IMR-90 (cell line): ENCODE data around the gene CIDEC. TPM values are rescaled to one million over a fixed set of nuclear protein-coding genes. Genes with fewer than 3 reads are reported as not detected.
A peak's percentile ranks its signal among the peaks of the same experiment; 100 is the strongest.

Experiments
- ATAC-seq: fragments of 200-7000 bp; cut with Tn5 transposase; 2 replicates; pipeline ENCODE4 v1.9.1; 2020; ENCODE audit warnings: low read depth, mild to moderate bottlenecking, moderate library complexity
- BruUV-seq: library from RNA; stranded (reverse); fragments of 400-500 nt; replicated peaks from 2 replicates; lab custom pipeline; 2021; lab: Mats Ljungman, UMichigan
- CTCF ChIA-PET: fragments of 300-600 bp; formaldehyde crosslinking; extraction: SDS; loops from one replicate; lab custom pipeline; 2021; ENCODE audit warnings: antibody characterized with exemption; lab: Yijun Ruan, JAX
- POLR2A ChIA-PET: fragments of 300-600 bp; sonication (Branson Sonifier 250); formaldehyde crosslinking; loops from one replicate; lab custom pipeline; 2022; ENCODE audit warnings: antibody characterized with exemption; ENCODE audit not compliant: unreplicated experiment; lab: Charles Lee
- DNase-seq: peaks from one replicate; pipeline ENCODE4 v3.0.0; 2013
- H2AFZ ChIP-seq: replicated peaks from 2 replicates; pipeline ENCODE3; 2013; ENCODE audit warnings: low read length, mild to moderate bottlenecking; ENCODE audit not compliant: poor library complexity
- H2AK5ac ChIP-seq: 2 replicates; pipeline ENCODE4 v1.6.1; 2013; ENCODE audit warnings: low read depth, low read length, inconsistent platforms
- H2AK9ac ChIP-seq: replicated peaks from 2 replicates; pipeline ENCODE3; 2013; ENCODE audit warnings: mild to moderate bottlenecking, low read depth, low read length, moderate library complexity; ENCODE audit not compliant: poor library complexity
- H2BK120ac ChIP-seq: 2 replicates; pipeline ENCODE4 v1.6.1; 2013; ENCODE audit warnings: low read depth, low read length, inconsistent platforms
- H2BK15ac ChIP-seq: 3 replicates; pipeline ENCODE4 v1.6.1; 2013; ENCODE audit warnings: low read depth, low read length, inconsistent platforms
- H2BK20ac ChIP-seq: 2 replicates; pipeline ENCODE4 v1.6.1; 2013; ENCODE audit warnings: low read depth, mild to moderate bottlenecking, inconsistent platforms, low read length, moderate library complexity
- H2BK5ac ChIP-seq: 2 replicates; pipeline ENCODE4 v1.6.1; 2013; ENCODE audit warnings: mild to moderate bottlenecking, low read depth, low read length, inconsistent platforms; ENCODE audit not compliant: poor library complexity, severe bottlenecking
- H3K14ac ChIP-seq: replicated peaks from 2 replicates; pipeline ENCODE4 v1.6.1; 2013; ENCODE audit warnings: low read depth, low read length, inconsistent platforms
- H3K18ac ChIP-seq: 2 replicates; pipeline ENCODE4 v1.6.1; 2013; ENCODE audit warnings: low read depth, low read length, control low read depth
- H3K23ac ChIP-seq: 2 replicates; pipeline ENCODE4 v1.6.1; 2013; ENCODE audit warnings: low read depth, low read length, inconsistent platforms
- H3K27ac ChIP-seq: 2 replicates; pipeline ENCODE4 v1.5.1; 2013; ENCODE audit warnings: mild to moderate bottlenecking, control low read depth, low read length; ENCODE audit not compliant: insufficient read depth
- H3K27me3 ChIP-seq: 2 replicates; pipeline ENCODE4 v1.6.1; 2013; ENCODE audit warnings: low read length; ENCODE audit not compliant: control insufficient read depth, insufficient read depth
- H3K36me3 ChIP-seq: 2 replicates; pipeline ENCODE4 v1.6.1; 2013; ENCODE audit warnings: low read length, mixed read lengths; ENCODE audit not compliant: control insufficient read depth, insufficient read depth
- H3K4ac ChIP-seq: 2 replicates; pipeline ENCODE4 v1.6.1; 2013; ENCODE audit warnings: low read depth, low read length, inconsistent platforms
- H3K4me1 ChIP-seq: 2 replicates; pipeline ENCODE4 v1.6.1; 2013; ENCODE audit warnings: low read length, mixed read lengths; ENCODE audit not compliant: control insufficient read depth, insufficient read depth
- H3K4me2 ChIP-seq: 2 replicates; pipeline ENCODE4 v1.6.1; 2013; ENCODE audit warnings: low read depth, mild to moderate bottlenecking, control low read depth, low read length, moderate library complexity
- H3K4me3 ChIP-seq: 2 replicates; pipeline ENCODE4 v1.5.1; 2013; ENCODE audit warnings: low read depth, mild to moderate bottlenecking, control low read depth, low read length, moderate library complexity; ENCODE audit not compliant: insufficient read depth
- H3K56ac ChIP-seq: 2 replicates; pipeline ENCODE4 v1.6.1; 2013; ENCODE audit warnings: low read length, inconsistent platforms; ENCODE audit not compliant: insufficient read depth; ENCODE audit errors: extremely low read depth
- H3K79me1 ChIP-seq, 2 experiments: 2 replicates each; pipeline ENCODE4 v1.6.1; 2013; ENCODE audit warnings: low read length in 2 of 2, inconsistent platforms in 1 of 2, low read depth in 1 of 2
- H3K9ac ChIP-seq: 2 replicates; pipeline ENCODE4 v1.6.1; 2013; ENCODE audit warnings: low read depth, low read length, control low read depth
- H3K9me1 ChIP-seq: 2 replicates; pipeline ENCODE4 v1.6.1; 2013; ENCODE audit warnings: low read length, inconsistent platforms; ENCODE audit not compliant: insufficient read depth
- H3K9me3 ChIP-seq: 2 replicates; pipeline ENCODE4 v1.6.1; 2013; ENCODE audit warnings: low read length; ENCODE audit not compliant: control insufficient read depth, insufficient read depth
- H4K20me1 ChIP-seq: 2 replicates; pipeline ENCODE4 v1.6.1; 2013; ENCODE audit warnings: low read length, inconsistent platforms; ENCODE audit not compliant: insufficient read depth
- H4K5ac ChIP-seq: 2 replicates; pipeline ENCODE4 v1.6.1; 2013; ENCODE audit warnings: mild to moderate bottlenecking, low read depth, low read length, control low read depth
- H4K8ac ChIP-seq, 2 experiments: 2 replicates each; pipeline ENCODE4 v1.6.1; 2013; ENCODE audit warnings: low read depth in 2 of 2, low read length in 2 of 2, control low read depth in 1 of 2, inconsistent platforms in 1 of 2
- H4K91ac ChIP-seq: 2 replicates; pipeline ENCODE4 v1.6.1; 2013; ENCODE audit warnings: low read depth, low read length, inconsistent platforms; ENCODE audit not compliant: insufficient read depth
- MXI1 ChIP-seq: IDR thresholded peaks from 2 replicates; pipeline ENCODE4 v1.6.1; 2012; ENCODE audit warnings: low read depth, mild to moderate bottlenecking, low read length, moderate library complexity, borderline replicate concordance
- WGBS, 2 experiments: methylation state at CpG; one replicate each; pipeline versions ENCODE4 v1.1.5 to v1.1.7; 2013; ENCODE audit warnings: missing lambda C conversion rate in 2 of 2; ENCODE audit not compliant: insufficient read length in 1 of 2; ENCODE audit errors: extremely low coverage in 2 of 2; 5-methylcytosine and 5-hydroxymethylcytosine counted together
- dilution Hi-C: fragments of 300-500 bp; cut with HindIII; formaldehyde crosslinking; loops from one replicate; pipeline ENCODE4 v1.14.3; 2018; ENCODE audit warnings: low sequenced_read_pairs; ENCODE audit not compliant: unreplicated experiment
- in situ Hi-C: fragments of 300-500 bp; cut with MboI; formaldehyde crosslinking; loops from 3 replicates; pipeline ENCODE4 v1.14.3; 2019; ENCODE audit warnings: low sequenced_read_pairs, inconsistent platforms, mixed read lengths
- intact Hi-C: fragments of 100-400 bp; cut with micrococcal nuclease; formaldehyde crosslinking; loops from 2 replicates; pipeline ENCODE4 v1.10.0; 2022
- polyA plus RNA-seq, 3 experiments: library from polyadenylated mRNA; depleted of rRNA; stranded (reverse); fragments of >200 nt; gene quantifications; 2 replicates each; pipeline ENCODE4 v1.2.3, GENCODE V29; 2012; ENCODE audit warnings: low replicate concordance in 1 of 3
- total RNA-seq: library from RNA; depleted of rRNA; stranded (reverse); fragments of >200 nt; gene quantifications from 2 replicates; pipeline ENCODE4 v1.2.3, GENCODE V29; 2012

CIDEC gene
- total and polyA plus RNA-seq, 2 of the 4 experiments (the other 2 are of a cell fraction), result 0.09 TPM; not detected in 1

DNA sequence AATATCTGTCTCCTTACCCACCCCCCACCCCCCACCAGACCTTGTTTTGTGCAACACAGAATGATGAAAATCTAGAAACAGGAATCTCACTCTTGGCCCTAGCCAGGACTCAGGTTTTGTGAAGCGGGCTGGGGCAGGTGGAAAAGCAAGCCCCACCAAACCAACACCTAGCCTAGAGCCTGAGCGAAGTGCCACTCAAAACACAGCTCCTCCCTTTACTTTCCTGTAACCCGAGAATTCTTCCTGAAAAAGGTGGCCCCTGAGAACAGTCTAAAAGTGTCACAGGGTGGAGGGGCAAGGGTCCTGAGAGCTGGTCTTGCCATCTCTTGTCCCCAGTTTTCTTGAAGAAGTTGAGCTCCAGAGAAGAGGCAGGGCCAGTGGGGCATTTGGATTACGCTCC lies 18.9 kb downstream of the CIDEC start:
- BruUV-seq, result no TSS peak
- H3K36me3 ChIP-seq, result no peaks in the 10 kb centered on the region
- H4K5ac ChIP-seq, result no peak overlapping the region
- no peak overlapping the region for H3K9ac ChIP-seq
- H3K9me3 ChIP-seq, result no peaks in the 10 kb centered on the region
- no peaks in the 10 kb centered on the region for H3K79me1 ChIP-seq
- in situ Hi-C loops (no loop called here), dilution Hi-C loops (no loop called here), intact Hi-C loops (no loop called here)
- no peak overlapping the region for H3K4ac ChIP-seq
- H2AK9ac ChIP-seq, result no peak overlapping the region
- no peaks in the 10 kb centered on the region; the same call in 1 of the 2 replicates for H3K27me3 ChIP-seq
- no peak overlapping the region for H3K4me3 ChIP-seq
- H3K56ac ChIP-seq, result no peak overlapping the region
- ATAC-seq (no peak), DNase-seq (no peak)
- H2BK20ac ChIP-seq, result no peak overlapping the region
- no peaks in the 10 kb centered on the region for H4K20me1 ChIP-seq
- H3K4me2 ChIP-seq, result no peak overlapping the region
- CTCF ChIA-PET, result no interaction called here
- H2BK15ac ChIP-seq, result no peak overlapping the region
- no CpG with 5 or more reads among the region's 4 CpGs for WGBS, 2 experiments
- H2BK120ac ChIP-seq, result no peak overlapping the region
- no peak overlapping the region for H3K14ac ChIP-seq
- no peak overlapping the region for H3K23ac ChIP-seq
- H2AK5ac ChIP-seq, result no peak overlapping the region
- no peak for TF ChIP-seq MXI1
- POLR2A ChIA-PET, result no interaction called here
- H4K91ac ChIP-seq, result no peak overlapping the region
- 0 out of 2 replicates have a peak, but pooled peaks cover 3% of the 10 kb centered on the region for H3K9me1 ChIP-seq
- no peak overlapping the region for H4K8ac ChIP-seq
- no peak overlapping the region for H3K18ac ChIP-seq
- H2AFZ ChIP-seq, result peak overlapping the region; percentile 51
- H3K27ac ChIP-seq, result no peak overlapping the region
- no peak overlapping the region for H2BK5ac ChIP-seq
- H3K4me1 ChIP-seq, result peaks cover 9% of the 10 kb centered on the region
